ENCODE data around the gene EPHA3. TPM values are rescaled to one million over a fixed set of nuclear protein-coding genes. Genes with fewer than 3 reads are reported as not detected.

The EPHA3 gene
- total and polyA plus RNA-seq, 10 of the 15 experiments (the other 5 are each of a cell fraction or from before 2014, with no cell fraction given): 0.03 to 39.0 (median 0.07) TPM; not detected in 4

- H2AFZ ChIP-seq (ENCODE audit: control insufficient read depth, low read depth, low read length): no peak overlapping the region
- DNase-seq (ENCODE audit: low read depth, low spot score): no peak
- intact Hi-C loops (cut with micrococcal nuclease; ENCODE audit: unreplicated experiment): no loop called here
- FAIRE-seq: no peak
- no peak overlapping the region for H3K9ac ChIP-seq (ENCODE audit: control insufficient read depth, insufficient read depth, low read length)
- no peak overlapping the region for H3K4me2 ChIP-seq (ENCODE audit: control insufficient read depth, insufficient read depth)
- CTCF ChIA-PET: interaction anchor here (0.6 kb wide), 1 partner anchor 1051 kb away, joined by 3 read pairs; no protein-coding TSS in a partner anchor
- no peak for ATAC-seq
- no peaks in the 10 kb centered on the region for H3K79me2 ChIP-seq (ENCODE audit: control insufficient read depth, insufficient read depth, low read length)
- BruUV-seq (replicated peaks): no TSS peak
- no peaks in the 10 kb centered on the region for H4K20me1 ChIP-seq (ENCODE audit: control insufficient read depth, insufficient read depth)
- in situ Hi-C loops (cut with MboI): no loop called here
- H3K4me1 ChIP-seq (ENCODE audit: control insufficient read depth, insufficient read depth, low read length): no peaks in the 10 kb centered on the region
- RAD21 ChIA-PET (ENCODE audit: unreplicated experiment): no interaction called here
- no peak overlapping the region for H3K4me3 ChIP-seq
- TF ChIP-seq CTCF (IDR thresholded peaks at IDR 0.05 in 2 of 3, conservative IDR thresholded peaks at IDR 0.05 in 1 of 3; ENCODE audit: control insufficient read depth in 2 of 3, extremely low read depth in 1 of 3, insufficient read depth in 1 of 3, low read depth in 3 of 3, low read length in 3 of 3) (no peak), KAT2A (conservative IDR thresholded peaks at IDR 0.05; ENCODE audit: control insufficient read depth, low read depth, low read length) (no peak), CREM (IDR thresholded peaks at IDR 0.05; ENCODE audit: low read depth) (no peak), EED (IDR thresholded peaks at IDR 0.05; ENCODE audit: low read depth) (no peak), CHD2 (IDR thresholded peaks at IDR 0.05; ENCODE audit: borderline replicate concordance, low read depth, low read length) (no peak), MTA3 (IDR thresholded peaks at IDR 0.05; ENCODE audit: borderline replicate concordance, low read length) (no peak), NFYB (IDR thresholded peaks at IDR 0.05; ENCODE audit: insufficient read depth, low read depth, low read length) (no peak), SREBF2 (IDR thresholded peaks at IDR 0.05; ENCODE audit: low read length) (no peak)
- H3K36me3 ChIP-seq (ENCODE audit: control insufficient read depth in 2 of 2, insufficient read depth in 2 of 2, low read length in 1 of 2): no peaks in the 10 kb centered on the region
- WGBS (ENCODE audit: insufficient coverage, insufficient replicate concordance, low lambda C conversion rate, missing lambda C conversion rate): 2% methylated on average over 2 of the region's 2 CpGs
- H3K27me3 ChIP-seq (replicated peaks in 1 of 2; ENCODE audit: control insufficient read depth in 2 of 2, insufficient read depth in 2 of 2, low read length in 1 of 2): no peaks in the 10 kb centered on the region
- SMC1A ChIA-PET (ENCODE audit: uncharacterized antibody, unreplicated experiment): interaction anchor here (1.1 to 2.1 kb wide), 2 partner anchors 12 to 15 kb away, joined by 3 to 4 read pairs; no protein-coding TSS in a partner anchor
- no peaks in the 10 kb centered on the region for H3K9me3 ChIP-seq (replicated peaks; ENCODE audit: control insufficient read depth, insufficient read depth, low read length)
- no peak overlapping the region for H3K27ac ChIP-seq (ENCODE audit: control insufficient read depth, insufficient read depth)
- POLR2A ChIA-PET: interaction anchor here (1.0 kb wide), 1 partner anchor 202 kb away, joined by 5 read pairs; no protein-coding TSS in a partner anchor
These were observed 145.4 kb downstream of the EPHA3 start for GRCh38 chr3:89252860-89253259.

All from GM12878 (cell line).